Measurements from ENCODE around the gene MUC5B.

Gene MUC5B

GRCh38 chr11:1177771-1178090, 45.1 kb upstream of the MUC5B start:
- H3K4me3 ChIP-seq (replicated peaks; ENCODE audit: low read depth, low read length), result no peak overlapping the region
- TF ChIP-seq, protein P1, sequence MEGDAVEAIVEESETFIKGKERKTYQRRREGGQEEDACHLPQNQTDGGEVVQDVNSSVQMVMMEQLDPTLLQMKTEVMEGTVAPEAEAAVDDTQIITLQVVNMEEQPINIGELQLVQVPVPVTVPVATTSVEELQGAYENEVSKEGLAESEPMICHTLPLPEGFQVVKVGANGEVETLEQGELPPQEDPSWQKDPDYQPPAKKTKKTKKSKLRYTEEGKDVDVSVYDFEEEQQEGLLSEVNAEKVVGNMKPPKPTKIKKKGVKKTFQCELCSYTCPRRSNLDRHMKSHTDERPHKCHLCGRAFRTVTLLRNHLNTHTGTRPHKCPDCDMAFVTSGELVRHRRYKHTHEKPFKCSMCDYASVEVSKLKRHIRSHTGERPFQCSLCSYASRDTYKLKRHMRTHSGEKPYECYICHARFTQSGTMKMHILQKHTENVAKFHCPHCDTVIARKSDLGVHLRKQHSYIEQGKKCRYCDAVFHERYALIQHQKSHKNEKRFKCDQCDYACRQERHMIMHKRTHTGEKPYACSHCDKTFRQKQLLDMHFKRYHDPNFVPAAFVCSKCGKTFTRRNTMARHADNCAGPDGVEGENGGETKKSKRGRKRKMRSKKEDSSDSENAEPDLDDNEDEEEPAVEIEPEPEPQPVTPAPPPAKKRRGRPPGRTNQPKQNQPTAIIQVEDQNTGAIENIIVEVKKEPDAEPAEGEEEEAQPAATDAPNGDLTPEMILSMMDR (IDR thresholded peaks at IDR 0.05; ENCODE audit: low read depth, low read length, missing control alignments), result no peak
- no peak for DNase-seq (ENCODE audit: extremely low read depth, low read depth)

DNA sequence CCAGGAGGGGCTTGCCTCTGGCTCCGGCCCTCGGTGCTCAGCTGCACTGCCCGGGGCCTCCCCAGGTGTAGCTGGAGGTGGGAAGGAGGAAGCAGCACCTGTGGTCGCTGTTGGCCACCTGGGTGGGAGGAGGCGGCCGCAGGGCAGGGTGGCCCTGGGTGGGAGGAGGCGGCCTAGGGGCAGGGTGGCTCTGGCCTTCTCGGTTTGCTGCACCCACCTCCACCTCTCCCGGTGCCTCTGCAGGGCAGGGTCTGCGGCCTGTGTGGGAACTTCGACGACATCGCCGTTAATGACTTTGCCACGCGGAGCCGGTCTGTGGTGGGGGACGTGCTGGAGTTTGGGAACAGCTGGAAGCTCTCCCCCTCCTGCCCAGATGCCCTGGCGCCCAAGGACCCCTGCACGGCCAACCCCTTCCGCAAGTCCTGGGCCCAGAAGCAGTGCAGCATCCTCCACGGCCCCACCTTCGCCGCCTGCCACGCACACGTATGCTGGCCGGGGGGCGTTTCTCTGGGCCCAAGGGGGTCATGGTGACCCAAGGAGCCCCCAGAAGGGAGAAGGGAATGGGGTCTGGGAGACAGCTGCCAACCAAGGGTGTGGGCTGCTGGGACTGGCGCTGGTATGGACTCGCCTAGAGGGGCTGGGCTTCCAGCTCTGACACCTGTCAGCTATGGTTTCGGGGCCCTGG, 44.5 kb upstream of the MUC5B start:
- TF ChIP-seq, protein P1 (IDR thresholded peaks at IDR 0.05; ENCODE audit: low read depth, low read length, missing control alignments), result no peak
- no peak for DNase-seq (ENCODE audit: extremely low read depth, low read depth)

GRCh38 chr11:1178906-1179305, 44.0 kb upstream of the MUC5B start:
- TF ChIP-seq, protein P1 (IDR thresholded peaks at IDR 0.05; ENCODE audit: low read depth, low read length, missing control alignments), result no peak
- no peak for DNase-seq (ENCODE audit: extremely low read depth, low read depth)
- H3K4me3 ChIP-seq (replicated peaks; ENCODE audit: low read depth, low read length), result no peak overlapping the region

More for the DNA sequence above, 44.5 kb upstream of the MUC5B start:
- no peak overlapping the region for H3K4me3 ChIP-seq (replicated peaks; ENCODE audit: low read depth, low read length)

DNA sequence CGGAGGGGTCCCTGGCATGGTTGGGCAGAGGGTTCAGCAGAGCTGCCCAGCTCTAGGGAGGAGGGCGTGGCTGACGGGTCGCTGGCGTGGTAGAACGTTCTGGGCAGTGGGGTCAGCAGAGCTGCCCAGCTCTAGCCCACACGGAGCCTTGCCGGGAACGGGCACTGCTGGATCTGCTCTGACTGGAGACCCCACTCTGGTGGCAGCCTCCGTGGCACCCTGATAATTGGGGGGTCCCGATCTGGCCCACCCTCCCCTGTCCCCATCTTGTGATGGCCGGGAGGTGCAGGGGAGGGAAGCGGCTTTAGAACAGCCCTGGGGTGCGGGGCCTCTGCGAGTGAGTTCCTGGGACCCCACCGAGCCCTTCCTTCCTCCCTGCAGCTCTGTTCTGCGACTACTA, 43.2 kb upstream of the MUC5B start:
- no peak for DNase-seq (ENCODE audit: extremely low read depth, low read depth)
- TF ChIP-seq, protein P1 (IDR thresholded peaks at IDR 0.05; ENCODE audit: low read depth, low read length, missing control alignments), result no peak
- no peak overlapping the region for H3K4me3 ChIP-seq (replicated peaks; ENCODE audit: low read depth, low read length)

DNA sequence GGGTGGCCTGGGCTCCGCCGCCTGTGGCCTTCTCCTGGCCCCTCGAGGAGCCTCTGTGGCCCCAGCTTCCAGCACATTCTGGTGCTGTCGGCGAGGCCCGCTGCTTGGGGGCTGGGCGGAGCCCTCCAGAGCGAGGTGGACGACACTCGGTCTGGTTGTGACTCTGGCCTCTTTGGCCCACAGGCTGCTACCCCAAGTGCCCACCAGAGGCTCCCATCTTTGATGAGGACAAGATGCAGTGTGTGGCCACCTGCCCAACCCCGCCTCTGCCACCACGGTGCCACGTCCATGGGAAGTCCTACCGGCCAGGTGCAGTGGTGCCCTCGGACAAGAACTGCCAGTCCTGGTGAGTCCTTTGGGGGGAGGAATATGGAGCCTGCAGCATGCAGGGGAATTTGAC, 42.7 kb upstream of the MUC5B start:
- TF ChIP-seq, protein P1 (IDR thresholded peaks at IDR 0.05; ENCODE audit: low read depth, low read length, missing control alignments), result no peak
- no peak for DNase-seq (ENCODE audit: extremely low read depth, low read depth)
- H3K4me3 ChIP-seq (replicated peaks; ENCODE audit: low read depth, low read length), result no peak overlapping the region

DNA sequence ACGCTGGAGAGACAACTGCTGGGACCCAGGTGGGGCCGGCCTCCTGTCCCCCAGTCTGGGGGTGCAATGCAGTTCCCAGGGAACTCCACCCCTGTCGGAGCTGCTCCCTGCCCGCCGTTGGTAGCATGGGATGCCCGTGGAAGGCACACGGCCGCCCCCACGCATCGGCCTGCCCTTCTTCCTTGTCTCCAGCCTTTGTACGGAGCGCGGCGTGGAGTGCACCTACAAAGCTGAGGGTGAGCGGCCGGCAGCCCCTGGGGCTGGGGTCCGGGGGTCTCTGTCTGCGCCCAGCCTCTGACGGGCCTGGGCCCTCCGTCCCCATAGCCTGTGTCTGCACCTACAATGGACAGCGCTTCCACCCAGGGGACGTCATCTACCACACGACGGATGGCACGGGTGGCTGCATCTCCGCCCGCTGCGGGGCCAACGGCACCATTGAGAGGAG, 41.9 kb upstream of the MUC5B start:
- H3K4me3 ChIP-seq (replicated peaks; ENCODE audit: low read depth, low read length), result no peak overlapping the region
- TF ChIP-seq, protein P1 (IDR thresholded peaks at IDR 0.05; ENCODE audit: low read depth, low read length, missing control alignments), result no peak
- no peak for DNase-seq (ENCODE audit: extremely low read depth, low read depth)

DNA sequence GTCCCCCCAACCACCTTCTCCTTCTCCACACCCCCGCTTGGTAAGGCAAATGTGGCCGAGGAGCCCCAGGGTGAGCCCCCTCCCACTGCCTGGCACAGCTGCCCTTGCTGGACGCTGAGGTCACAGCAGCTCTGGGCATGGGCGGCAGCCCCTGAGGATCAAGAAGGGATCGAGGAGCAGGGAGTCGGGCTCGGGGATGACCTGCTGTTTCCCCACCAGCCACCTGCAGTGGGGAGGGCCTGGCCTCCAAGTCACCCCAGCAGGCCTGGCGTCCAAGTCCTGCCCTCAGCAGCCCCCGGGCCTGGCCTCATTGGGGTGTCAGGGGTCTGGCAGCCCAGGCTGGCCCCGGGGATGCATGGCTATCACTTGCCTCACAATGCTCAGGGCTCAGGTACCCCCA, 41.4 kb upstream of the MUC5B start:
- TF ChIP-seq, protein P1 (IDR thresholded peaks at IDR 0.05; ENCODE audit: low read depth, low read length, missing control alignments), result no peak
- no peak for DNase-seq (ENCODE audit: extremely low read depth, low read depth)
- no peak overlapping the region for H3K4me3 ChIP-seq (replicated peaks; ENCODE audit: low read depth, low read length)
